RWPE1 (cell line): ENCODE data around the gene MRPL45.

ENCODE experiments used
- CTCF ChIA-PET: fragments of 350-600 bp; sonication (Branson Sonifier 250); formaldehyde crosslinking; extraction: SDS; loops from one replicate; lab custom pipeline; 2021; lab: Yijun Ruan, JAX
- POLR2A ChIA-PET: fragments of 400-600 bp; formaldehyde crosslinking; extraction: SDS; loops from one replicate; lab custom pipeline; 2020; ENCODE audit warnings: antibody characterized with exemption; ENCODE audit not compliant: low non-redundant PET; lab: Yijun Ruan, JAX
- DNase-seq: peaks from one replicate; pipeline ENCODE4 v3.0.0; 2012; ENCODE audit warnings: low spot score
- H3K27ac ChIP-seq: fragments of 450-650 bp; 2 replicates; pipeline ENCODE4 v1.5.1; 2017
- TF ChIP-seq, protein P1 (sequence below): fragments of 450-650 bp; conservative IDR thresholded peaks from 2 replicates; pipeline ENCODE4 v1.5.1; 2017; ENCODE audit warnings: low read depth, mild to moderate bottlenecking

MRPL45 gene

DNA sequence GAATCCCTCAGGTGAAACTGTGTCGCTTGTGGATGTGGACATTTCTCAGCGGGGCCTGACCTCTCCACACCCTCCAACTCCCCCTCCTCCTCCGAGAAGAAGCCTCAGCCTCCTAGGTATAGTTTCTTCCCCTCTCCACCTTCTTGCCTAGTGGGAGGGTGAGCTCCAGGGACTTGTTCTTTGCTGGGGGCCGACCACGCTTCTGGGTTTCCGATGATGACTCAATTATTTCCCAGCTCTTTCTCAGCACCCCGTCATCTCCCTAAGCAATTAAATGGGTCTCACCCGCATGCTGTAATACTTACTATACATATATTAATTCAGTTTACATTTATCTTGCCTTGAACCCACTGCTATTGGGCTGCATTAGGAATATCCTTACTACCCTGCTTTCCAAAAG is 67.8 kb downstream of the MRPL45 start:
- TF ChIP-seq, protein P1, sequence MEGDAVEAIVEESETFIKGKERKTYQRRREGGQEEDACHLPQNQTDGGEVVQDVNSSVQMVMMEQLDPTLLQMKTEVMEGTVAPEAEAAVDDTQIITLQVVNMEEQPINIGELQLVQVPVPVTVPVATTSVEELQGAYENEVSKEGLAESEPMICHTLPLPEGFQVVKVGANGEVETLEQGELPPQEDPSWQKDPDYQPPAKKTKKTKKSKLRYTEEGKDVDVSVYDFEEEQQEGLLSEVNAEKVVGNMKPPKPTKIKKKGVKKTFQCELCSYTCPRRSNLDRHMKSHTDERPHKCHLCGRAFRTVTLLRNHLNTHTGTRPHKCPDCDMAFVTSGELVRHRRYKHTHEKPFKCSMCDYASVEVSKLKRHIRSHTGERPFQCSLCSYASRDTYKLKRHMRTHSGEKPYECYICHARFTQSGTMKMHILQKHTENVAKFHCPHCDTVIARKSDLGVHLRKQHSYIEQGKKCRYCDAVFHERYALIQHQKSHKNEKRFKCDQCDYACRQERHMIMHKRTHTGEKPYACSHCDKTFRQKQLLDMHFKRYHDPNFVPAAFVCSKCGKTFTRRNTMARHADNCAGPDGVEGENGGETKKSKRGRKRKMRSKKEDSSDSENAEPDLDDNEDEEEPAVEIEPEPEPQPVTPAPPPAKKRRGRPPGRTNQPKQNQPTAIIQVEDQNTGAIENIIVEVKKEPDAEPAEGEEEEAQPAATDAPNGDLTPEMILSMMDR: no peak
- POLR2A ChIA-PET: no interaction called here
- CTCF ChIA-PET: interaction anchor here (0.7 kb wide), 1 partner anchor 43 kb away, joined by 4 read pairs; no protein-coding TSS in a partner anchor
- no peak for DNase-seq
- no peak overlapping the region for H3K27ac ChIP-seq

DNA sequence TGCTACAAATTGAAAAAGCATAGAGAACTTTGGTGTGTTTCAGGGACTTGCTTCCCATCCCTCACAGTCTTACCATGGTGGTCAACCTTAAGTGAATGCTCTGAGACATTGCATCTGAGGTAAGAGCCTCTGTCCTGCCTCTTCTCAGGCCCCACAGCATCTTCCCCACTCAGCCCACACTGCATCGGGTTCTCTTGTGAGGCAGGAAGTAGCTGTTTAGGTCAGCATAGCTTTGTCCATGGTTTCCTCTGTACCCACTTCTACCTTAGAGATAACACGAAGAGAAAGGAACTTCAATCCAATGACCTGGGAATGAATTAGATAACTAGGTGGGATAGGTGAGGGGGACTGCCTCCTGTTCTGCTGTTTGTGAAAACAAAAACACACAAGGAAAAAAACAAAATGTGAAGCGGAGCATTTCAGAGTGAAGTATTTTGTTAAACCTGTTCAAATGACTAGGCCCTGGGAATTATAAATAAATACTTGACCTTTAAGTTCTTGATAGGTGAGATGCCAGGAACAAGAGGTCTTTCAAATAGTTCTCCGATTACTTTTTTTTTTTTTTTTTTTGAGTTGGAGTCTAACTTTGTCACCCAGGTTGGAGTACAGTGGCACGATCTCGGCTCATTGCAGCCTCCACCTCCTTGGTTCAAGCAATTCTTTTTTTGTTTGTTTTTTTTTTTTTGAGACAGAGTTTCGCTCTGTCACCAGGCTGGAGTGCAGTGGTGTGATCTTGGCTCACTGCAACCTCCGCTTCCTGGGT is 72.3 kb downstream of the MRPL45 start:
- TF ChIP-seq, protein P1: no peak
- H3K27ac ChIP-seq: no peak overlapping the region
- no peak for DNase-seq
- ChIA-PET POLR2A (no interaction called here), CTCF (interaction anchor here (0.7 to 1.0 kb wide), 2 partner anchors 20 to 36 kb away, joined by 3 read pairs; no protein-coding TSS in a partner anchor)
